GM18951 (cell line): Measurements from ENCODE around the gene MINDY4.

Source experiments
- POLR2A ChIP-seq: IDR thresholded peaks from 4 replicates; pipeline ENCODE4 v1.6.1; 2011; ENCODE audit warnings: mild to moderate bottlenecking; ENCODE audit not compliant: insufficient read length, insufficient read depth; ENCODE audit errors: extremely low read depth
- in situ Hi-C: fragments of 300-500 bp; cut with MboI; formaldehyde crosslinking; loops from one replicate; pipeline ENCODE4 v1.12.0; 2022; ENCODE audit warnings: low sequenced_read_pairs, mixed read lengths, inconsistent platforms; ENCODE audit not compliant: unreplicated experiment

MINDY4 gene

GRCh38 chr7:30750683-30751650, 20.2 kb upstream of the MINDY4 start:
- in situ Hi-C loops, result no loop called here
- no peak for TF ChIP-seq POLR2A

- in situ Hi-C loops, result no loop called here
- TF ChIP-seq POLR2A, result no peak
Observed at GRCh38 chr7:30751696-30752273, 19.4 kb upstream of the MINDY4 start, which contains the start of gene INMT. Gene INMT, plus strand, starts transcription at chr7:30752135. Its CDS starts 16 bp downstream, at chr7:30752151.

- in situ Hi-C loops, result no loop called here
- TF ChIP-seq POLR2A, result no peak
Observed at GRCh38 chr7:30752484-30752883, 18.7 kb upstream of the MINDY4 start.

GRCh38 chr7:30752979-30753378, 18.2 kb upstream of the MINDY4 start:
- no peak for TF ChIP-seq POLR2A

GRCh38 chr7:30754315-30754877, 16.8 kb upstream of the MINDY4 start:
- no peak for TF ChIP-seq POLR2A
- in situ Hi-C loops, result no loop called here

More at GRCh38 chr7:30752979-30753378, 18.2 kb upstream of the MINDY4 start:
- in situ Hi-C loops, result no loop called here

GRCh38 chr7:30755384-30756154, 15.6 kb upstream of the MINDY4 start:
- TF ChIP-seq POLR2A, result no peak
- in situ Hi-C loops, result no loop called here

- no peak for TF ChIP-seq POLR2A
- in situ Hi-C loops, result no loop called here
Observed at GRCh38 chr7:30757342-30757692, 13.9 kb upstream of the MINDY4 start.

GRCh38 chr7:30760514-30761213, 10.6 kb upstream of the MINDY4 start:
- TF ChIP-seq POLR2A, result no peak
- in situ Hi-C loops, result no loop called here

- TF ChIP-seq POLR2A, result no peak
- in situ Hi-C loops, result no loop called here
Observed at GRCh38 chr7:30761214-30762156, 9.7 kb upstream of the MINDY4 start.

GRCh38 chr7:30764030-30764975, 6.9 kb upstream of the MINDY4 start:
- TF ChIP-seq POLR2A, result no peak
- in situ Hi-C loops, result no loop called here
